GM10248 (cell line): ENCODE results near the gene MARK1.

Experiments
- CTCF ChIA-PET: fragments of 300-600 bp; sonication (Branson Sonifier 250); formaldehyde crosslinking; extraction: SDS; loops from one replicate; lab custom pipeline; 2021; ENCODE audit warnings: antibody characterized with exemption; lab: Yijun Ruan, JAX
- POLR2A ChIA-PET: fragments of 350-650 bp; sonication (Branson Sonifier 250); formaldehyde crosslinking; extraction: SDS; loops from one replicate; lab custom pipeline; 2020; ENCODE audit warnings: antibody characterized with exemption; lab: Yijun Ruan, JAX
- DNase-seq: peaks from one replicate; pipeline ENCODE4 v3.0.0; 2012; ENCODE audit errors: extremely low spot score
- CTCF ChIP-seq: IDR thresholded peaks from 2 replicates; pipeline ENCODE4 v1.5.1; 2012; ENCODE audit warnings: mild to moderate bottlenecking, low read depth; ENCODE audit errors: extremely low read depth, missing control alignments, control extremely low read depth

The MARK1 gene

GRCh38 chr1:220550811-220551399, 23.0 kb downstream of the MARK1 start:
- no peak for DNase-seq

GRCh38 chr1:220551718-220552117, 23.8 kb downstream of the MARK1 start:
- CTCF ChIA-PET = interaction anchor here (1.1 kb wide), 1 partner anchor 9 kb away, joined by 3 read pairs; no protein-coding TSS in a partner anchor

More at GRCh38 chr1:220550811-220551399, 23.0 kb downstream of the MARK1 start:
- TF ChIP-seq CTCF = no peak
- ChIA-PET POLR2A (no interaction called here), CTCF (interaction anchor here (1.0 to 1.3 kb wide), 2 partner anchors 15 to 167 kb away, joined by 3 read pairs; no protein-coding TSS in a partner anchor)

GRCh38 chr1:220552672-220553260, 24.8 kb downstream of the MARK1 start:
- no peak for TF ChIP-seq CTCF
- ChIA-PET POLR2A (no interaction called here), CTCF (no interaction called here)
- DNase-seq = no peak

More at GRCh38 chr1:220551718-220552117, 23.8 kb downstream of the MARK1 start:
- POLR2A ChIA-PET = no interaction called here
- no peak for TF ChIP-seq CTCF
- no peak for DNase-seq

GRCh38 chr1:220556641-220557040, 28.7 kb downstream of the MARK1 start:
- CTCF ChIA-PET = interaction anchor here (1.0 to 1.2 kb wide), 2 partner anchors 8 to 177 kb away, joined by 3 to 7 read pairs; no protein-coding TSS in a partner anchor
- DNase-seq = no peak
- POLR2A ChIA-PET = no interaction called here
- TF ChIP-seq CTCF = no peak

GRCh38 chr1:220563564-220563963, 35.6 kb downstream of the MARK1 start:
- no peak for TF ChIP-seq CTCF
- ChIA-PET CTCF (interaction anchor here (2.4 kb wide), 1 partner anchor 8 kb away, joined by 7 read pairs; no protein-coding TSS in a partner anchor), POLR2A (no interaction called here)
- no peak for DNase-seq

GRCh38 chr1:220564216-220564615, 36.3 kb downstream of the MARK1 start:
- ChIA-PET POLR2A (no interaction called here), CTCF (interaction anchor here (2.4 kb wide), 1 partner anchor 8 kb away, joined by 7 read pairs; no protein-coding TSS in a partner anchor)
- DNase-seq = no peak
- TF ChIP-seq CTCF = no peak
